ENCODE results near the gene CDH13. TPM values are rescaled to one million over a fixed set of nuclear protein-coding genes. Genes with fewer than 3 reads are reported as not detected.

CDH13 gene
- total and polyA plus RNA-seq, 9 of the 15 experiments (the other 6 are each of a cell fraction or from before 2014, with no cell fraction given) = 0.03 TPM; not detected in 8

DNA sequence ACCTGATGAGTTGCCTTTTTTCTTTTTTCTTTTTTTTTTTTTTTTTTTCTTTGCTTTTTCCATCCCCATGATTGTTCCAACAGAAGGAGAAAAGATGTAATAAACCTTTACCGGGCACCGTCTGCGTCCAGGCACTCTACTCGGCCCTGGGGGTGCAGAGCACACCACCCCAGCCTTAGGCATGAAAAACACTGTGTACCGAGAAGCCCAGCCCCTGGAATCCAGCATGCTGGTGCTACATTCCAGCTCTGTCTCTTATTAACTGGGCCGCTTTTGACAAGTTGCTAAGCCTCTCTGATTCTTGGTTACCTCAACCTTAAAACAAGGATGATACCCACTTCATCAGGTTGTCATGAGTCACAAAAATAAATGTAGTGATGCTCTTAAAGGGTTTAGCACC is 1117.0 kb downstream of the CDH13 start:
- no TSS peak for BruUV-seq (replicated peaks)
- no peak for FAIRE-seq
- H3K4me3 ChIP-seq = no peak overlapping the region
- peaks cover 7 to 32% of the 10 kb centered on the region in 2 experiments; a peak in 3 of 5 replicates for H3K27me3 ChIP-seq (ENCODE audit: control insufficient read depth in 2 of 2, insufficient read depth in 2 of 2, low read length in 2 of 2)
- TF ChIP-seq ETS2 (tag; IDR thresholded peaks at IDR 0.05; ENCODE audit: borderline replicate concordance, poor library complexity, severe bottlenecking) = no peak
- no peak for TF ChIP-seq POLR2AphosphoS5 (IDR thresholded peaks at IDR 0.05; ENCODE audit: control insufficient read depth, insufficient read depth, low read depth, low read length)
- TF ChIP-seq MAFK (IDR thresholded peaks at IDR 0.05; ENCODE audit: low read length) = no peak
- TF ChIP-seq CHD4 (IDR thresholded peaks at IDR 0.05; ENCODE audit: insufficient read depth, insufficient replicate concordance, low read depth, low read length, poor library complexity, severe bottlenecking) = no peak
- no peak for TF ChIP-seq PRMT5 (CRISPR knock-in tag; IDR thresholded peaks at IDR 0.05)
- intact Hi-C loops (cut with micrococcal nuclease) = no loop called here
- H3K9me3 ChIP-seq (replicated peaks; ENCODE audit: control insufficient read depth, insufficient read depth, low read depth, low read length) = no peaks in the 10 kb centered on the region
- ATAC-seq = no peak
- no peaks in the 10 kb centered on the region for H3K9me1 ChIP-seq (ENCODE audit: control insufficient read depth, insufficient read depth, low read length)
- H4K20me1 ChIP-seq (replicated peaks; ENCODE audit: control insufficient read depth, insufficient read depth, low read length) = no peaks in the 10 kb centered on the region; the same call in 1 of the 2 replicates
- in situ Hi-C loops (cut with MboI) = no loop called here
- H3K36me3 ChIP-seq (ENCODE audit: control insufficient read depth, insufficient read depth, low read length) = no peaks in the 10 kb centered on the region
- no peaks in the 10 kb centered on the region for H3K4me1 ChIP-seq (replicated peaks in 1 of 2; ENCODE audit: control insufficient read depth in 2 of 2, insufficient read depth in 2 of 2, low read length in 2 of 2)
- H3K4me2 ChIP-seq (ENCODE audit: insufficient read depth, low read length) = no peak overlapping the region
- H3K27ac ChIP-seq (ENCODE audit: extremely low read depth, low read depth, low read length) = no peak overlapping the region
- no peak overlapping the region for H3K9ac ChIP-seq (ENCODE audit: insufficient read depth in 1 of 2, low read depth in 2 of 2, low read length in 2 of 2)
- no peaks in the 10 kb centered on the region for H3K79me2 ChIP-seq (ENCODE audit: control insufficient read depth, insufficient read depth, low read length)
- no peak for DNase-seq (ENCODE audit: extremely low read depth in 1 of 4, low spot score in 3 of 4)
- ChIA-PET CTCF (ENCODE audit: low intra/inter-chr PET ratio) (no interaction called here), POLR2A (no interaction called here)
- 2% methylated on average over 6 of the region's 6 CpGs for WGBS (ENCODE audit: insufficient coverage, low coverage, missing lambda C conversion rate)
- H2AFZ ChIP-seq (ENCODE audit: low read depth, low read length) = no peak overlapping the region

DNA sequence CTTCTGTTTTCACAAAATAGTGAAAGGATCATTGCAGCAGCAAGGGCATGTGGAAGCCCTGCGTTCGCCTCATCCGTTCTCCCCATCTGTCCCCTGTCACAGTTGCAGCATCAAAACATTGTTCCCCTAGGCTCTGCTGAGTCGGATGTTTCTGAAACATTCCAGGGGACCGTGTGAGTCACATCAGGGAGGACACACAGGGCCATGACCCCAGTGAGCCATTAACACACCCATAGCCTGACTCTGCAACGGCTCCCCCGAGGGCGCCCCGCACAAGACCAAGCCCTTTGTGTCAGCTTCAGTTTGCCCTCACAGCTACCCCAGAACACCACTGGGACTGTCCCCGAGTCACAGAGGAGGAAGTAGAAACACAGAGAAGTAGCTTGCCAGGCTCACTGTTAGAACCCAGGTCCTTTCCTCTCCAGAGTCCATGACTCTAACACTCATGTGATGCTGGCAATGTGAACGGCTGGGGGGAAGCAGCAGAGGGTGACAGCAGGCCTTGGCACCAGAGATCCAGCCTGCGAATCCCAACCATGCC is 1117.7 kb downstream of the CDH13 start:
- CTCF ChIA-PET (ENCODE audit: low intra/inter-chr PET ratio) = no interaction called here
- WGBS (ENCODE audit: insufficient coverage, low coverage, missing lambda C conversion rate) = under 1% methylated on average over 12 of the region's 12 CpGs
- Histone ChIP-seq H3K4me2 (ENCODE audit: insufficient read depth, low read length) (no peak overlapping the region), H3K4me1 (replicated peaks in 1 of 2; ENCODE audit: control insufficient read depth in 2 of 2, insufficient read depth in 2 of 2, low read length in 2 of 2) (no peaks in the 10 kb centered on the region), H3K27ac (ENCODE audit: extremely low read depth, low read depth, low read length) (no peak overlapping the region), H3K9me3 (replicated peaks; ENCODE audit: control insufficient read depth, insufficient read depth, low read depth, low read length) (no peaks in the 10 kb centered on the region), H2AFZ (ENCODE audit: low read depth, low read length) (no peak overlapping the region), H3K9me1 (ENCODE audit: control insufficient read depth, insufficient read depth, low read length) (no peaks in the 10 kb centered on the region), H3K79me2 (ENCODE audit: control insufficient read depth, insufficient read depth, low read length) (no peaks in the 10 kb centered on the region), H3K9ac (ENCODE audit: insufficient read depth in 1 of 2, low read depth in 2 of 2, low read length in 2 of 2) (no peak overlapping the region), H4K20me1 (replicated peaks; ENCODE audit: control insufficient read depth, insufficient read depth, low read length) (no peaks in the 10 kb centered on the region; the same call in 1 of the 2 replicates), H3K27me3 (ENCODE audit: control insufficient read depth in 2 of 2, insufficient read depth in 2 of 2, low read length in 2 of 2) (peaks cover 7 to 32% of the 10 kb centered on the region in 2 experiments; a peak in 3 of 5 replicates), H3K36me3 (ENCODE audit: control insufficient read depth, insufficient read depth, low read length) (no peaks in the 10 kb centered on the region), H3K4me3 (no peak overlapping the region)
- BruUV-seq (replicated peaks) = no TSS peak
- ATAC-seq (peak; percentile 49; the same call in 1 of the 3 replicates), FAIRE-seq (no peak), DNase-seq (ENCODE audit: extremely low read depth in 1 of 4, low spot score in 3 of 4) (no peak)
- intact Hi-C loops (cut with micrococcal nuclease) = no loop called here
- in situ Hi-C loops (cut with MboI) = no loop called here
- POLR2A ChIA-PET = no interaction called here
- no peak for TF ChIP-seq SMARCE1 (IDR thresholded peaks at IDR 0.05)

Data from K562 (cell line).